ENCODE results near the gene TMEM101.
"Not testable (repeated sequence)": the region's sequence is repeated elsewhere in the genome, so short reads cannot be mapped to it uniquely, and the experiment has no call there.

TMEM101 gene

GRCh38 chr17:43962479-43962878 lies 52.3 kb downstream of the TMEM101 start:
- TF ChIP-seq ISL1 (CRISPR knock-in tag; IDR thresholded peaks at IDR 0.05) (no peak), ZFP3 (CRISPR knock-in tag; IDR thresholded peaks at IDR 0.05) (no peak), RARB (CRISPR knock-in tag; IDR thresholded peaks at IDR 0.05) (no peak), ZNF565 (CRISPR knock-in tag; conservative IDR thresholded peaks at IDR 0.05; ENCODE audit: low read depth) (no peak), CSDC2 (CRISPR knock-in tag; IDR thresholded peaks at IDR 0.05) (no peak), TCF4 (CRISPR knock-in tag; IDR thresholded peaks at IDR 0.05; ENCODE audit: borderline replicate concordance) (no peak), ARNTL (CRISPR knock-in tag; IDR thresholded peaks at IDR 0.05; ENCODE audit: borderline replicate concordance, low read depth) (no peak), ESRRG (CRISPR knock-in tag; IDR thresholded peaks at IDR 0.05) (no peak)
- TF ChIP-seq, protein P1, sequence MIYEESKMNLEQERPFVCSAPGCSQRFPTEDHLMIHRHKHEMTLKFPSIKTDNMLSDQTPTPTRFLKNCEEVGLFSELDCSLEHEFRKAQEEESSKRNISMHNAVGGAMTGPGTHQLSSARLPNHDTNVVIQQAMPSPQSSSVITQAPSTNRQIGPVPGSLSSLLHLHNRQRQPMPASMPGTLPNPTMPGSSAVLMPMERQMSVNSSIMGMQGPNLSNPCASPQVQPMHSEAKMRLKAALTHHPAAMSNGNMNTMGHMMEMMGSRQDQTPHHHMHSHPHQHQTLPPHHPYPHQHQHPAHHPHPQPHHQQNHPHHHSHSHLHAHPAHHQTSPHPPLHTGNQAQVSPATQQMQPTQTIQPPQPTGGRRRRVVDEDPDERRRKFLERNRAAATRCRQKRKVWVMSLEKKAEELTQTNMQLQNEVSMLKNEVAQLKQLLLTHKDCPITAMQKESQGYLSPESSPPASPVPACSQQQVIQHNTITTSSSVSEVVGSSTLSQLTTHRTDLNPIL (CRISPR knock-in tag; IDR thresholded peaks at IDR 0.05; ENCODE audit: low read depth), result no peak
- TF ChIP-seq, protein P2, sequence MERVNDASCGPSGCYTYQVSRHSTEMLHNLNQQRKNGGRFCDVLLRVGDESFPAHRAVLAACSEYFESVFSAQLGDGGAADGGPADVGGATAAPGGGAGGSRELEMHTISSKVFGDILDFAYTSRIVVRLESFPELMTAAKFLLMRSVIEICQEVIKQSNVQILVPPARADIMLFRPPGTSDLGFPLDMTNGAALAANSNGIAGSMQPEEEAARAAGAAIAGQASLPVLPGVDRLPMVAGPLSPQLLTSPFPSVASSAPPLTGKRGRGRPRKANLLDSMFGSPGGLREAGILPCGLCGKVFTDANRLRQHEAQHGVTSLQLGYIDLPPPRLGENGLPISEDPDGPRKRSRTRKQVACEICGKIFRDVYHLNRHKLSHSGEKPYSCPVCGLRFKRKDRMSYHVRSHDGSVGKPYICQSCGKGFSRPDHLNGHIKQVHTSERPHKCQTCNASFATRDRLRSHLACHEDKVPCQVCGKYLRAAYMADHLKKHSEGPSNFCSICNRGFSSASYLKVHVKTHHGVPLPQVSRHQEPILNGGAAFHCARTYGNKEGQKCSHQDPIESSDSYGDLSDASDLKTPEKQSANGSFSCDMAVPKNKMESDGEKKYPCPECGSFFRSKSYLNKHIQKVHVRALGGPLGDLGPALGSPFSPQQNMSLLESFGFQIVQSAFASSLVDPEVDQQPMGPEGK (CRISPR knock-in tag; IDR thresholded peaks at IDR 0.05; ENCODE audit: borderline replicate concordance), result no peak
- TF ChIP-seq, protein P3, sequence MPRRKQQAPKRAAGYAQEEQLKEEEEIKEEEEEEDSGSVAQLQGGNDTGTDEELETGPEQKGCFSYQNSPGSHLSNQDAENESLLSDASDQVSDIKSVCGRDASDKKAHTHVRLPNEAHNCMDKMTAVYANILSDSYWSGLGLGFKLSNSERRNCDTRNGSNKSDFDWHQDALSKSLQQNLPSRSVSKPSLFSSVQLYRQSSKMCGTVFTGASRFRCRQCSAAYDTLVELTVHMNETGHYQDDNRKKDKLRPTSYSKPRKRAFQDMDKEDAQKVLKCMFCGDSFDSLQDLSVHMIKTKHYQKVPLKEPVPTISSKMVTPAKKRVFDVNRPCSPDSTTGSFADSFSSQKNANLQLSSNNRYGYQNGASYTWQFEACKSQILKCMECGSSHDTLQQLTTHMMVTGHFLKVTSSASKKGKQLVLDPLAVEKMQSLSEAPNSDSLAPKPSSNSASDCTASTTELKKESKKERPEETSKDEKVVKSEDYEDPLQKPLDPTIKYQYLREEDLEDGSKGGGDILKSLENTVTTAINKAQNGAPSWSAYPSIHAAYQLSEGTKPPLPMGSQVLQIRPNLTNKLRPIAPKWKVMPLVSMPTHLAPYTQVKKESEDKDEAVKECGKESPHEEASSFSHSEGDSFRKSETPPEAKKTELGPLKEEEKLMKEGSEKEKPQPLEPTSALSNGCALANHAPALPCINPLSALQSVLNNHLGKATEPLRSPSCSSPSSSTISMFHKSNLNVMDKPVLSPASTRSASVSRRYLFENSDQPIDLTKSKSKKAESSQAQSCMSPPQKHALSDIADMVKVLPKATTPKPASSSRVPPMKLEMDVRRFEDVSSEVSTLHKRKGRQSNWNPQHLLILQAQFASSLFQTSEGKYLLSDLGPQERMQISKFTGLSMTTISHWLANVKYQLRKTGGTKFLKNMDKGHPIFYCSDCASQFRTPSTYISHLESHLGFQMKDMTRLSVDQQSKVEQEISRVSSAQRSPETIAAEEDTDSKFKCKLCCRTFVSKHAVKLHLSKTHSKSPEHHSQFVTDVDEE (CRISPR knock-in tag; IDR thresholded peaks at IDR 0.05), result no peak
- no peak for ATAC-seq

DNA sequence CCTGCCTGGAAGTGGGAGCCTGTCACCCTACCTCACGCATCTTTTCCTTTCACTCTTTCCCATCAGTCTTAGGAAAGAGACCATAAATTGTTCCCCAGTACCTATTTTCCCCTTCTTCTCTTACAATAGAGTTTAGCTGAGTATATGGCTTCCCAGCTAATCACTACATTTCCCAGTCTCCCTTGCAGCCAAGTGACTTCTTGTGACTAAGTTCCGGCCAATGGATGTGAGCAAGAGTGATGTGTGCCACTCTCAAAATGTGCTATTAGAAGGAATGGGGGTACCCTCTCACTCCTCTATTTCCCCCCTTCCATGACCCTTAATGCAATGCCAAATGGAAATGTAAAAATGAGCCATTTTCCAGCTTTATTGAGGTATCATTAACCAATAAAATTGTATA lies 52.8 kb downstream of the TMEM101 start:
- no peak for ATAC-seq
- TF ChIP-seq, protein P1 (CRISPR knock-in tag; IDR thresholded peaks at IDR 0.05; ENCODE audit: low read depth), result no peak
- no peak for TF ChIP-seq TOX (CRISPR knock-in tag; IDR thresholded peaks at IDR 0.05; ENCODE audit: borderline replicate concordance)
- TF ChIP-seq ZFP3 (CRISPR knock-in tag; IDR thresholded peaks at IDR 0.05), result no peak
- TF ChIP-seq, protein P2 (CRISPR knock-in tag; IDR thresholded peaks at IDR 0.05; ENCODE audit: borderline replicate concordance), result no peak
- no peak for TF ChIP-seq ZNF8 (CRISPR knock-in tag; IDR thresholded peaks at IDR 0.05)
- TF ChIP-seq ESRRG (CRISPR knock-in tag; IDR thresholded peaks at IDR 0.05), result no peak
- no peak for TF ChIP-seq GLIS3 (CRISPR knock-in tag; IDR thresholded peaks at IDR 0.05)
- no peak for TF ChIP-seq PPARA (CRISPR knock-in tag; IDR thresholded peaks at IDR 0.05; ENCODE audit: borderline replicate concordance)

GRCh38 chr17:43961292-43961691 lies 53.5 kb downstream of the TMEM101 start:
- ATAC-seq, result not testable (repeated sequence)
